HG02973 (cell line): ENCODE results near the gene TINAG.
A peak's percentile ranks its signal among the peaks of the same experiment; 100 is the strongest.
"Not testable (repeated sequence)": the region's sequence is repeated elsewhere in the genome, so short reads cannot be mapped to it uniquely, and the experiment has no call there.

ENCODE experiments used
- ATAC-seq: cut with Tn5 transposase; IDR thresholded peaks from one replicate; pipeline ENCODE4 v1.9.1; 2021; ENCODE audit warnings: moderate library complexity; ENCODE audit not compliant: unreplicated experiment

Gene TINAG

GRCh38 chr6:54307439-54307910 is 766 bp upstream of the TINAG start:
- ATAC-seq = peak; percentile 44

- ATAC-seq = no peak
Observed at GRCh38 chr6:54308986-54309315, 710 bp downstream of the TINAG start.

DNA sequence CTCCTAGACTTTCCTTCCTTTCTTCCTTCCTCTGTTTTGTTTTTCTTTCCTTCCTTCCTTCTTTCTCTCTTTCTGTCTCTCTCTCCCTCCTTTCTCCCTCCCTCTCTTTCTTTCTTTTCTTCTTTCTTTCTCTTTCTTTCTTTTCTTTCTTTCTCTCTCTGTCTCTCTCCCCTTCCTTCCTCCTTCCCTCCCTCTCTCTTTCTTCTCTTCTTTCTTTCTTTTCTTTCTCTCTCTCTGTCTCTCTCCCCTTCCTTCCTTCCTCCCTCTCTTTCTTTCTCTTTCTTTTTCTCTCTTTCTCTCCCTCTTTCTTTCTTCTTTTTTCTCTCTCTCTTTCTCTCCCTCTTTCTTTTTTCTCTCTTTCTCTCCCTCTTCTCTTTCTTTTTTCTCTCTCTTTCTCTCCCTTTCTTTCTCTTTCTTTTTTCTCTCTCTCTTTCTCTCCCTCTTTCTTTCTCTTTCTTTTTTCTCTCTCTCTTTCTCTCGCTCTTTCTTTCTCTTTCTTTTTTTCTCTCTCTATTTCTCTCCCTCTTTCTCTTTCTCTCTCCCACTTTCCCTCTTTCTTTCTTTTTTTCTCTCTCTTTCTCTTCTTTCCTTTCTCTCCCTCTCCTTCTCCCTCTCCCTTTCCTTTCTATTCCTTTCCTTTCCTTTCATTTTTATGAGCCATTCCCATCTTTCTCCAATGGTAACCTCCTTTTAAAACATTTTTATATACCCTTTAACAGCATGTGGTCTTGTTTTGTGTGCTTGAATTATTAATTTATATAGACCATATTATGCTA is 2.3 kb downstream of the TINAG start:
- no peak for ATAC-seq

GRCh38 chr6:54315656-54316055 is 7.4 kb downstream of the TINAG start:
- ATAC-seq = no peak

- ATAC-seq = no peak
Observed at GRCh38 chr6:54320871-54321270, 12.6 kb downstream of the TINAG start.

GRCh38 chr6:54327631-54328030 is 19.4 kb downstream of the TINAG start:
- ATAC-seq = no peak

GRCh38 chr6:54331571-54331970 is 23.3 kb downstream of the TINAG start:
- ATAC-seq = not testable (repeated sequence)

DNA sequence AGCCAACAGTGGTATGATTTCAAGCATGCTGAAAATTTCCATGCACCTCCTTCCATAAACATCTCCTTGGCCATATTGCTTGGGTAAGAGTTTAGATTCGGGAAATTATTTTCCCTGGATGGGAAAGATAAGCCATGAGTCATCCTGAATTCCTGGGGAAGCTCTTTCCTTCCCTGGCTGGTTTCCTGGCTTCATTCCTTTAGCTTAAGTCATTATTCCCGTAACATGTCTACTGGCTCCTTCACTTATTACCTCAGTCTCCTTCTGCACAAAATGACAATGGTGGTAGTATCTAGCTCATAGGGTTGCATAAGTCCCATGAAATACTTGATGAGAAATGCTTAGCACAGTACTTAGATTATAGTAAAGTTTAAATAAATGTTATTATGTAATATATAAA is 27.6 kb downstream of the TINAG start:
- ATAC-seq = no peak

DNA sequence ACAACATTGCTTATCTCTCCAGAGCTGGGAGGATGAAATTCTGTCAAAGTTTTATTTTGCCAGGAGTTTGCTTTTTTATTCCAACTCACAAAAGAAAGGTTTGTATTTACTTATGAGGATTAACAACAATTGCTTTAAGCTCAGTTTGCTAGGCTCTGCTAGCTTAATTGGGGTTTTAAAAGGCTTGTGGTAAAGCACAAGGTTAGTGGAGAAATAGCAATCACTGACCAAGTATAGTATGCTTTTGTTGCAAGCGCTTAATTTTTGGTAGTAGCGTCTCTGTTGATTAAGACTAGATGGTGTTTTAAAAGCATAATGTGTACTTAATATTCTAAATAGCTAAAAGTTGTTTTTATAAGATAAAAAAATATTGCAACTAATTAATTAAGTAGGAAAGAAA is 45.7 kb downstream of the TINAG start:
- no peak for ATAC-seq

GRCh38 chr6:54354608-54355007 is 46.4 kb downstream of the TINAG start:
- ATAC-seq = no peak

GRCh38 chr6:54357141-54357540 is 48.9 kb downstream of the TINAG start:
- no peak for ATAC-seq

GRCh38 chr6:54361188-54361587 is 52.9 kb downstream of the TINAG start:
- ATAC-seq = no peak

DNA sequence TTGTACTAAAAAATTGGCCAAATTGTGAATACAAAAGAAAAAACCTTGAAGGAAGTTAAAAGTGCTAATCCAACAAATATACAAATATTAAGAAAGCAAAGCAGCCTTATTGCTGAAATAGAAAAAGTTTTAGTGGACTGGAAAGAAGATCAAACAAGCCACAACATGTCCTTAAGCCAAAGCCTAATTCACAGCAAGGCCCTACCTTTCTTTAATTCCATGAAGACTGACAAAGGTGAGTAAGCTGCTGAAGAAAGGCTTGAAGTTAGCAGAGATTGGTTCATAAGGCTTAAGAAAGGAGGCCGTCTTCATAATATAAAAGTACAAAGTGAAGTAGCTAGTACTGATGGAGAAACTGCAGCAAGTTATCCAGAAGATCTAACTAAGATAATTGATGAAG is 53.5 kb downstream of the TINAG start:
- no peak for ATAC-seq

DNA sequence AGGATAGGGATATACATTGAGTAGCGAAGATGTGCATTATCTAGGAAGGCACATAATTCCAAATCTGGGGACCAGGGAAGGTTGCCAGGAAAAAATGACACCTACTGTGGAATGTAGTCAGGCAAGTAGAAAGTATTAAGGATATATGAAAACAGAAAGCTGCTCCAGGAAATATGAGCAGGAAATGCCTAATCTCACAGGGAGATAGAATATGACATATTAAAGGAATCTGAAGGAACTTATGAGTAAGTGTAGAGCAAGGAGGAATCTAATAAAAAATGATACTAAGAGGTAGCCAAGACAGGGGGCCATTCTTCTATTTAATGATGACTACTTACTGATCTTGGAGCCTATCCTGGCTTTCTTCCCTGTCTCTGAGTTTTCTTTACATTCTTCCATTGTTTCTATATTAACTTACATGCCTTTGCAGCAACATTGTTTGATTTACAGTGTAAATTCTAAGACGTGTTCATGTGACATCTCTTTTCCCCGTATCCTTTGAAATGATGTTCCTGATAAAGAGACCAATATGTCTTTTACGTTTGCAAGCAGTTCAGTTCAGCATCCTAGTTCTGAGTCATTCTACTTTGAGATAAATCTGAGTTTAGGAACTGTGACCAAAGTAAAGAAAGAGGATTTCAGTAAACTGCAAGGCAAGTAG is 58.6 kb downstream of the TINAG start:
- ATAC-seq = no peak

DNA sequence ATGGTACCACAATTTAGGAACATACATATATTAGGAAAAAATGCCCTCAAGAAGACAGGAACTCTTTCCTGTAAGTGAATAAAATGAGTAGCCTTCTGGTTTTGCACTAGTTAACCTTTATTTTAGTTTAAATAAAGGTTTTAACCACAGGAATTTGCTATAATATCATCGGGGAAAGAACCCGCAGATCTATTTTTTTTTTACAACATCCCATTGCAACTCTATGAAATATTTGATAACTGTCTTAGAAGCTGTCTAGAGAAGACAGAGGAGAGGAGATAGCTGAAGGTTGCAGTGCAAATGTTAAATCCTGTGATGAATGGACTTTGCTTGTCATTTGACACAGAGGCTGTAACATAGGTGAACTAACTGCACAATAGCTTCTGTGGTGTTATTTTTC is 69.5 kb downstream of the TINAG start:
- no peak for ATAC-seq

DNA sequence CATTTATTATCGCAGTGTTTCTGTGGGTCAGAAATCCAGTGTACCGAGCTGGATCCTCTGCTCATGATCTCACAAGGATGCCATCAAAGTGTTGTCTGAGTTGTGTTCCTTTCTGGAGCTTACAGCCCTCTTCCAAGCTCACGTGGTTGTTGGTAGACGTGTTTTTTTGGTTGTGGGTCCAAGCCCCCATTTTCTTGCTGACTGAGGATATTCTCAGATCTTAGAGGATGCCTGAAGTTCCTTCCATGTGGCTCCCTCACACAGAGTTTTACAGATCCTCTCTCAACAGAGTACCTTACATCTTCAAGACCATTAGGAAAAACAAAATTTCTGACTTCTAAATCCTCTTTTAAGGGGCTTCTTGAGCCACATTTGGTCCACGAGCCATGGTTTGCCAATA is 78.1 kb downstream of the TINAG start:
- no peak for ATAC-seq

GRCh38 chr6:54390362-54390761 is 82.1 kb downstream of the TINAG start:
- no peak for ATAC-seq

DNA sequence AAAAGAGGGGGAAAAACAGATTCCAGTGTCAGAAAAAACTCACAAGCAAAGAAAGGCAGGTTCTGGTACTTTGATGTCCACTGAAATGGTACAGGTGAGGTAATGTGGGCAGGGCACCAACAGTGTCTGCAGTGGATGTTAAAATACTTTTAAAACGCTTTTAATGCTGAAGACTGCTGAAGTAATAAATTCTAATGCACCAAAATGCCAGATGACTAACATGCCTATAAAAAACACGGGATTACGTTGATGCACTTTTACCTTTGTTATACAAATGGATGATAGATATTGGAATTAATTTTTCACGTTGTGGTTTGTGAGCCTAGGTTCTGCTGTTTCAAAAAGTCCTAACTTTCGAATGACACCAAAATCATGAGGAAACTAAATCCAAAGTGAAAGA is 83.3 kb downstream of the TINAG start:
- ATAC-seq = no peak

DNA sequence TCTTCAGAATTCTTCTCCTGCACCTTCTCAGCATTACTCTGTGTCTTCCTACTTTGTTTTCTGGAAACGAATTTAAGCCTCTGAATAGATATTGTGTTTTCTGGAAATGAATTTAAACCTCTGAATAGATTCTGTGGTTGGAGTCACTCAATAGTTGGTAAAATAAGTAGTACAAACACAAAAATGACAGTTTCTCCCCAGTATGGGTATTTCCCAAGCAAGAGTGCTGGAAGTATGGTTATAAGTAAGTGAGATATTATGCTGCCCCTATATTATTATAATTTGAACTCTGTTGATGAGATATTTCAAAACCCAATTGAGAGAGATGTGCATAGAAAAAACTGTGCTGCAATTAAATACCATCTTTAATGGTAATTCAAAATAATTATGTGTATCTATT is 94.9 kb downstream of the TINAG start:
- no peak for ATAC-seq

DNA sequence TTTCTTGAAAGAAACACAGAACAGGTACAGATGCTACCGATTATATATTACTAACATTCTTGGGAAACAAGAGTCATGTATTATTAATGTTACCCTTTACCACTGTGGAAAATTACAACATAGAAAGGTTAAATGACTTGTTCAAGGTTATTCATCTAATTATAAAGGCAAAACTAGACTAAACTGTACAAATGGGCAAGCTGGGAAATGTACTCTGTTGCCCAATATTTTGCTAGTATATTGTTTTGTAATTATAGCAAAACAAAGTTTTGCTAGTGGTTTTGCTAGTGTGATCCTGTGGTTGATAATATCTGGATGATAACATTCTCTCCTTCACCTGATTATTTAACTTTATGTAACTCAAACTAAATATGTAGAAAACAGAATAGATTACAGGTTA is 96.5 kb downstream of the TINAG start:
- ATAC-seq = no peak

DNA sequence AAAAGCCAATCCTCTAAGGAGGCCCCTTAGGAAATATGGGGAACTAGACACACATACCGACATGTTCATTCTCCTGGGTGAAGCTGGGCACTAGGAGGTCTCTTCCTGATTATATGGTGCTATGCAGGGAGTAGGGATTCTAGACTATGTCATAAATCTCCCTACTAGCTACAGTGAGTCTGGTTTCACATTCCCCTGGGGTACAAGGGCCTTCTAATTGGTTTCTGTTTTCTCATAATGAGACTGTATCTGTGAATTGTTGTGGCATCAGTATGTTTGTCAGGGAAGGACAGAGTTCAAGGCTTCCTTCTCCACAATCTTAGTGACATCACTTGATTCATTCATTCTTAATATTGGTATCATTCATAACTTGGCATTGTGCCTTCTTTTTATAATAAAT is 103.5 kb downstream of the TINAG start:
- ATAC-seq = no peak

GRCh38 chr6:54415517-54415916 is 107.3 kb downstream of the TINAG start:
- no peak for ATAC-seq

DNA sequence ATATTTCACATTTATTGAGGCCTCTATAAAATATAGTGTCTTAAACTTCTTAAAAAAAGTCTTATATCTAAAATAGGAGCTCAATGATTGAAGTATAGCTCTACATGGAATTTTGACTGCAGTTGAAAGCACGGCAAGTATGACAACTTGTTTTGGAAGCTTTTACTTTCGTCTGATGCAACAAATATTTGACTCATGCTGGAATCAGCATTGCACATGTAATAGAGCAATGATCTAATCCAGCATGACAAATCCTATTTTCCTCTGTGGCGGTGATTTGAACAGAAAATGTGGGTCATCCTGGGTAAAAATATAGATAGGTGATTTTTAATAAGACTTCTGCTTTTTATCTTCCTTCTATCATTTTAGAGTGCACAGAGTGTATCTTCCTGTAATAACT is 111.6 kb downstream of the TINAG start:
- ATAC-seq = no peak
